Tibial nerve (tissue), 4 donors: ENCODE measurements around the gene RIOK2.
"Not testable (repeated sequence)": the region's sequence is repeated elsewhere in the genome, so short reads cannot be mapped to it uniquely, and the experiment has no call there.

Experiments used
- EP300 ChIP-seq, 2 donors: sonication (generic); formaldehyde crosslinking; IDR thresholded peaks; one replicate each; pipeline ENCODE4 v1.6.1; 2017; ENCODE audit warnings: antibody characterized with exemption in 2 of 2, mild to moderate bottlenecking in 1 of 2
- POLR2A ChIP-seq, 2 donors: fragments of 450-650 bp; IDR thresholded peaks; one replicate each; pipeline ENCODE4 v1.6.1; 2017; ENCODE audit warnings: antibody characterized with exemption in 2 of 2, mild to moderate bottlenecking in 2 of 2, moderate library complexity in 2 of 2
- TF ChIP-seq, protein P1 (sequence below), 5 experiments: fragments of 200-600 bp in 3 of 5; fragments of 450-650 bp in 2 of 5; sonication (generic) in 3 of 5; IDR thresholded peaks; one replicate each; pipeline ENCODE4 v1.5.1; 2016 to 2019; ENCODE audit warnings: antibody characterized with exemption in 5 of 5, mild to moderate bottlenecking in 3 of 5, moderate library complexity in 2 of 5

DNA sequence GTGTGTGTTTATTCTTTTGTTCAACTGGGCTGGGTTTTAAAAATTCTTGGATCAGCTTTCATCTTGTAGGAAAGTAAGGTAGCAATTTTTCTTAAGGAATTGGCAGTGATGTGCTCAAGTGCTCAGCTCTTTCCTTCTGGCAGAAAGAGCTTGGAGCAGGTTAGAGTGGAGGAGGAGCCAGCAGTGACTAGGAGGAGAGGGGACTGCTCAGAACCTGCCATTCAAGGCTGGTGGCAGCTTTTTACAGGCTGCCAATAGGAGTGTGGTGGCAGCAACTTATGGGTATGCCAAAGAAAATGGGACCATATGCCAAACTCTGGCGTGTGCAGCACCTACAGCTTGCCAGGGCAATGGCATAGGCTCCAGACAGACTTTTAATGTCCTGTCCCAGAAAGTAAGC is 42.8 kb downstream of the RIOK2 start:
- TF ChIP-seq, protein P1, sequence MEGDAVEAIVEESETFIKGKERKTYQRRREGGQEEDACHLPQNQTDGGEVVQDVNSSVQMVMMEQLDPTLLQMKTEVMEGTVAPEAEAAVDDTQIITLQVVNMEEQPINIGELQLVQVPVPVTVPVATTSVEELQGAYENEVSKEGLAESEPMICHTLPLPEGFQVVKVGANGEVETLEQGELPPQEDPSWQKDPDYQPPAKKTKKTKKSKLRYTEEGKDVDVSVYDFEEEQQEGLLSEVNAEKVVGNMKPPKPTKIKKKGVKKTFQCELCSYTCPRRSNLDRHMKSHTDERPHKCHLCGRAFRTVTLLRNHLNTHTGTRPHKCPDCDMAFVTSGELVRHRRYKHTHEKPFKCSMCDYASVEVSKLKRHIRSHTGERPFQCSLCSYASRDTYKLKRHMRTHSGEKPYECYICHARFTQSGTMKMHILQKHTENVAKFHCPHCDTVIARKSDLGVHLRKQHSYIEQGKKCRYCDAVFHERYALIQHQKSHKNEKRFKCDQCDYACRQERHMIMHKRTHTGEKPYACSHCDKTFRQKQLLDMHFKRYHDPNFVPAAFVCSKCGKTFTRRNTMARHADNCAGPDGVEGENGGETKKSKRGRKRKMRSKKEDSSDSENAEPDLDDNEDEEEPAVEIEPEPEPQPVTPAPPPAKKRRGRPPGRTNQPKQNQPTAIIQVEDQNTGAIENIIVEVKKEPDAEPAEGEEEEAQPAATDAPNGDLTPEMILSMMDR (IDR thresholded peaks at IDR 0.05): not testable (repeated sequence)
- not testable (repeated sequence) for TF ChIP-seq EP300, POLR2A (IDR thresholded peaks at IDR 0.05)
